Mucosa of rectum (tissue), 2 donors: ENCODE results near the gene PPM1D.

Experiments used
- H3K27ac ChIP-seq, 2 donors: one replicate each; pipeline ENCODE4 v1.7.0; 2013; ENCODE audit warnings: inconsistent platforms in 2 of 2, low read depth in 2 of 2, low read length in 2 of 2
- H3K27me3 ChIP-seq, 2 donors: one replicate each; pipeline ENCODE4 v1.7.0; 2013; ENCODE audit warnings: low read length in 2 of 2; ENCODE audit not compliant: control insufficient read depth in 2 of 2, insufficient read depth in 2 of 2
- H3K36me3 ChIP-seq, 2 donors: one replicate each; pipeline ENCODE4 v1.7.0; 2013; ENCODE audit warnings: low read length in 2 of 2; ENCODE audit not compliant: control insufficient read depth in 2 of 2, insufficient read depth in 2 of 2
- H3K4me1 ChIP-seq, 2 donors: one replicate each; pipeline ENCODE4 v1.7.0; 2013; ENCODE audit warnings: low read length in 2 of 2, mild to moderate bottlenecking in 1 of 2; ENCODE audit not compliant: control insufficient read depth in 2 of 2, insufficient read depth in 2 of 2
- H3K4me3 ChIP-seq, 2 donors: one replicate each; pipeline ENCODE4 v1.7.0; 2013; ENCODE audit warnings: low read length in 2 of 2
- H3K9ac ChIP-seq, 2 donors: one replicate each; pipeline ENCODE4 v1.7.0; 2013; ENCODE audit warnings: low read length in 2 of 2, low read depth in 1 of 2, mild to moderate bottlenecking in 1 of 2
- H3K9me3 ChIP-seq, 2 donors: one replicate each; pipeline ENCODE4 v1.7.0; 2013; ENCODE audit warnings: low read length in 2 of 2; ENCODE audit not compliant: control insufficient read depth in 2 of 2
- donor health status: healthy.
- donor health status: Normal muscosa, but diverticular disease.

Gene PPM1D

DNA sequence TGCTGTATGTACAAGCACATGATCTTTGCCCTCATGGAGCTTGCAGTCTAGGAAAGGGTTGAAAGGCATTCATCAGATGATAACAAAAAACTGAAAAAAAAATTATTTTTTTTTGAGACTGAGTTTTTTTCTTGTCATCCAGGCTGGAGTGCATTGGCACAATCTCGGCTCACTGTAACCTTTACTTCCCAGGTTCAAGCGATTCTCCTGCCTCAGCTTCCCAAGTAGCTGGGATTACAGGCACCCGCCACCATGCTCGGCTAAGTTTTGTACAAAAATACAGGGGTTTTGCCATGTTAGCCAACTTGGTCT is 39.0 kb downstream of the PPM1D start:
- Histone ChIP-seq H3K27me3 (no peaks in the 10 kb centered on the region), H3K4me3 (no peak overlapping the region), H3K36me3 (peaks cover 21 to 23% of the 10 kb centered on the region in 2 donors), H3K4me1 (no peaks in the 10 kb centered on the region), H3K9me3 (no peaks in the 10 kb centered on the region), H3K9ac (no peak overlapping the region), H3K27ac (no peak overlapping the region)

DNA sequence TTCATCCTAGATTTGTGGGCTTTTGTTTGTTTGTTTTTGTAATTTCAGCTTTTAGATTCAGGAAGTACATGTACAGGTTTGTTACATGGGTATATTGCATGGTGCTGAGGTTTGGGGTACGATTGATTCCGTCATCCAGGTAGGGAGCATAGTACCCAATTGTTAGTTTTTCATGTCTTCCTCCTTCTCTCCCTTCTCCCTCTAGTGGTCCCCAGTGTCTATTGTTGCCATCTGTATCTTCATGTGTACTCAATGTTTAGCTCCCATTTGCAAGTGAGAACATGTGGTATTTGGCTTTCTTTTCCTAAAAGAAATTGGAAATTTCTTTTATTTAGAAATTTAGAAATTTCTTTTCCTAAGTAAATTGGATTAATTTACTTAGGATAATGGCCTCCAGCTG is 40.5 kb downstream of the PPM1D start:
- Histone ChIP-seq H3K36me3 (peaks cover 11 to 20% of the 10 kb centered on the region in 2 donors), H3K4me1 (no peaks in the 10 kb centered on the region), H3K4me3 (no peak overlapping the region), H3K9me3 (no peaks in the 10 kb centered on the region), H3K27ac (no peak overlapping the region), H3K27me3 (no peaks in the 10 kb centered on the region), H3K9ac (no peak overlapping the region)

DNA sequence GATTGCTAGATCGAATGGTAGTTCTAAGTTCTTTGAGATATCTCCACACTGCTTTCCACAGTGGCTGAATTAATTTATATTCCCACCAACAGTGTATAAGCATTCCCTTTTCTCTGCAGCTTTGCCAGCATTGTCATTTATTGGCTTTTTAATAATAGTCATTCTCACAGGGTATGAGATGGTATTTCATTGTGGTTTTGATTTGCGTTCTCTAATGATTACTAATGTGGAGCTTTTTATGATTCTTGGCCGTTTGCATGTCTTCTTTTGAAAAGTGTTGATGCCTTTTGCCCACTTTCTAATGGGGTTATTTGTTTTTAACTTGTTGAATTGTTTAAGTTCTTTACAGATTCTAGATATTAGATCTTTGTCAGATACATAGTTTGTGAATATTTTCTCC is 41.1 kb downstream of the PPM1D start:
- H3K9ac ChIP-seq: no peak overlapping the region

DNA sequence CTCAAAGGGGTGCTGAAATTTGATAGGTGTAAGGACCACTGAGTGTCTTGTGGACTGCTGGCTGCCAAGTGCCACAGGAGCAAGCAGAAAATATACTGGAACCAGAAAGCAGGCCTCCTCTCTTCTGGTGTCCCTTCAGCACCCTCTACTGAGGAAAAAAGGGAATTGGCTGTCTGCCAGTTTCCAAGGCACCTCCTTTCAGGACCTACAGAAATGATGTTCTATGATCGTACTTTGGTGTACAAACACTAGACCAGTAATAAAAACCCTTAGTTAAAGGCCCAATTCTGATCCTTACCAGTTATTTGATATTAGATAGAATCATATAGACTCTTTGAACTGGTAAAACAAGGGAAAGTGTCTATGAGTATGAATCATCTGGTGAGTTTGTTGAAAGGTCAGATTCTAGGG is 41.8 kb downstream of the PPM1D start:
- H3K27me3 ChIP-seq: no peaks in the 10 kb centered on the region
- H3K4me1 ChIP-seq: no peaks in the 10 kb centered on the region
- H3K4me3 ChIP-seq: no peak overlapping the region
- H3K9ac ChIP-seq: no peak overlapping the region
- no peak overlapping the region for H3K27ac ChIP-seq
- H3K36me3 ChIP-seq: peaks cover 6 to 12% of the 10 kb centered on the region in 2 donors
- H3K9me3 ChIP-seq: no peaks in the 10 kb centered on the region

More for the DNA sequence above, 41.1 kb downstream of the PPM1D start:
- H3K9me3 ChIP-seq: no peaks in the 10 kb centered on the region
- H3K27ac ChIP-seq: no peak overlapping the region
- peaks cover 6 to 14% of the 10 kb centered on the region in 2 donors for H3K36me3 ChIP-seq
- H3K4me1 ChIP-seq: no peaks in the 10 kb centered on the region
- no peaks in the 10 kb centered on the region for H3K27me3 ChIP-seq
- no peak overlapping the region for H3K4me3 ChIP-seq

DNA sequence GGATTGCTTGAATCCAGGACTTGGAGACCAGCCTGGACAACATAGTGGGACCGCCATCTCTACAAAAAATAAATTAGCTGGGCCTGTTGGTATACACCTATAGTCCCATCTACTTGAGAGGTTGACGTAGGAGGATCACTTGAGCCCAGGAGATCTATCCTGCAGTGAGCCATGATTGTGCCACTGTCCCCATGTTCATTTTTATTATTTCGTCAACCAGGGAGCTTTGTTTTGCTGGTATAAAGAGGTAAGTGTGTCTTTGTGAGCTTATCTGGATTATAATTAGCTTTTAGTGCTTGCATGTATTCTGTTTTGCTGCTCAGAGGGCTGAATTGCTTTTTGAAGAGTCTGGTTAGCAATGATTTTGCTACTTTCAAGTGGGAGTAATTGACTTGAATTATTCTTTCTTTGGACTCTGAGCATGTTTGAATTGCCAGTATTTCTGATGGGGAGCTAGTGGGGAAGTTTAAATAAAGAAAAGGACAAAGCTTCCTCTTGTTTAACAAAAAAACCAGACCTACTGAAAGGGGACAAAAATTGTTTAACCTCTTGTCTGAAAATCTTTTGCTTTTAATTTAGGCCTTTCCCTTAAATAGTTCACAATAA is 46.0 kb downstream of the PPM1D start:
- Histone ChIP-seq H3K27me3 (no peaks in the 10 kb centered on the region), H3K36me3 (peaks cover 12 to 26% of the 10 kb centered on the region in 2 donors), H3K9ac (no peak overlapping the region), H3K4me1 (no peaks in the 10 kb centered on the region), H3K27ac (no peak overlapping the region), H3K4me3 (no peak overlapping the region), H3K9me3 (no peaks in the 10 kb centered on the region)

DNA sequence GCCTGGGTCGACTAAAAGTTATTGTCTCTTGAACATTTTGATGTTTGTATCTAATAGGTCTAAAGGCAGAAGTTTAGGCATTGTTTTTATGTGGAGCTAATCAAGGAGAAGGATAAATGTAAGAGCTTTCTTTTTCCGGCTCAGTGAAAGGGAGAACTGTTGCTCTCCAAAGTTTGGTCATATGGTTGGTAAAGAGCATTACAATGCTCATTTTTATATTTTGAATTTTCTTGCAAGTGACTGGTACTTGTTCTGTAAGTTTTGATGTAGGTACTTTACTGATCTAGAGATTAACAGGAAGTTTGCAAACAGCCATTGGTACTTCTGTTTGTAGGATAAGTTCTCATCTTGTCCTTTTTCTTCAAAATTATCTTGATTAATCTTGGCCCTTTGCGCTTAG is 46.7 kb downstream of the PPM1D start:
- no peaks in the 10 kb centered on the region for H3K4me1 ChIP-seq
- no peaks in the 10 kb centered on the region for H3K27me3 ChIP-seq
- H3K36me3 ChIP-seq: peaks cover 12 to 26% of the 10 kb centered on the region in 2 donors
- no peak overlapping the region for H3K4me3 ChIP-seq
- no peak overlapping the region for H3K9ac ChIP-seq
- H3K9me3 ChIP-seq: no peaks in the 10 kb centered on the region
- H3K27ac ChIP-seq: no peak overlapping the region

DNA sequence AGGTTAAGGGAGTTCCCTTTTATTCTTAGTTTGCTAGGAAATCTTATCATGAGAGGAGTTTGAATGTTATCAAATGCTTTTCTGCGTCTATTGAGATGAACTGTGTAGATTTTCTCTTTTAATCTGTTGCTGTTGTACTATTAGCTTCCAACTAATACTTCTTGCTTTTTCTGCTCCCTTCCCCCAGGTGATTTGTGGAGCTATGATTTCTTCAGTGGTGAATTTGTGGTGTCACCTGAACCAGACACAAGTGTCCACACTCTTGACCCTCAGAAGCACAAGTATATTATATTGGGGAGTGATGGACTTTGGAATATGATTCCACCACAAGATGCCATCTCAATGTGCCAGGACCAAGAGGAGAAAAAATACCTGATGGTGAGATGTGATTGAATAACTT is 47.7 kb downstream of the PPM1D start:
- H3K36me3 ChIP-seq: peaks cover 12 to 26% of the 10 kb centered on the region in 2 donors
- H3K27ac ChIP-seq: no peak overlapping the region
- H3K27me3 ChIP-seq: no peaks in the 10 kb centered on the region

DNA sequence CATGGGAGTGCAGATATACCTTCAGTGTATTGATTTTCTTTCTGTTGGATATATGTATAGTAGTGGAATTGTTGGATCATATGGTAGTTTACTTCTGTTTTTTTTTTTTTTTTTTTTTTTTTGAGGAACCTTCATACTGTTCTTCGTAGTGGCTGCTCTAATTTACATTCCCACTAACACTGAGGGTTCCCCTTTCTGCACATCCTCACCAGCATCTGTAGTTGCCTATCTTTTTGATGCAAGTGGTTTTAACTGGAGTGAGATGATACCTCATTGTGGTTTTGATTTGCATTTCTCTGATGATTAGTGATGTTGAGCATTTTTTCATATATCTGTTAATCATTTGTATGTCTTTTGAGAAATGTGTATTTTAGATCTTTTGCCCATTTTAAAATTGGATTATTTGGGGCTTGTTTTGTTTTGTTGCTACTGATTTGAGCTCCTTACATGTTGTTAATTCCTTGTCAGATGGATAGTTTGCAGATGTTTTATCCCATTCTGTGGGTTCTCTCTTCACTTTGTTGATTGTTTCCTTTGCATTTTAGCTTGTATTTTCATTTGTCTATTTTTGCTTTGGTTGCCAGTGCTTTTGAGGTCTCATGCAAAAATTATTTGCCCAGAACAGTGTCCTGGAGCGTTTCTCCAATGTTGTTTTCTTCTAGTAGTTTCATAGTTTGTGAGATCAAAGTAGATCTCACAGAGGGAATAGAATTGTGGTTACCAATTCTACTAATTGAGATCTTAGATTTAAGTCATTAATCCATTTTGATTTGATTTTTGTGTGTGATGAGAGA is 52.7 kb downstream of the PPM1D start:
- no peaks in the 10 kb centered on the region for H3K27me3 ChIP-seq
- no peaks in the 10 kb centered on the region for H3K9me3 ChIP-seq
- H3K36me3 ChIP-seq: peaks cover 11 to 33% of the 10 kb centered on the region in 2 donors
- no peak overlapping the region for H3K4me3 ChIP-seq
- H3K4me1 ChIP-seq: no peaks in the 10 kb centered on the region
- H3K27ac ChIP-seq: no peak overlapping the region
- no peak overlapping the region for H3K9ac ChIP-seq

More for the DNA sequence above, 47.7 kb downstream of the PPM1D start:
- no peaks in the 10 kb centered on the region for H3K4me1 ChIP-seq
- no peaks in the 10 kb centered on the region for H3K9me3 ChIP-seq
- H3K9ac ChIP-seq: no peak overlapping the region
- no peak overlapping the region for H3K4me3 ChIP-seq

DNA sequence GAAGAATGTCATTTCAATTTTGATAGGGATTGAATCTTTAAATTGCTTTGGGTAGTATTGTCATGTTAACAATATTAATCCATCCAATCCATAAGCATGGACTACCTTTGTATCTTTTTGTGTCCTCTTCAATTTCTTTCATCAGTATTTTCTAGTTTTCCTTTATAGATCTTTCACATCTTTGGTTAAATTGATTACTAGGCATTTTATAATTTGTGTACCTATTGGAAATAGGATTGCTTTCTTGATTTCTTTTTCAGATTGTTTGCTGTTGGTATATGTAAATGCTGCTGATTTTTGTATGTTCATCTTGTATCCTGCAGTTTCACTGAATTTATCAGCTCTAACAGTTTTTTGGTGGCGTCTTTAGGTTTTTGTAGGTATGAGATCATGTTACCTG is 53.6 kb downstream of the PPM1D start:
- no peaks in the 10 kb centered on the region for H3K4me1 ChIP-seq
- no peak overlapping the region for H3K9ac ChIP-seq
- no peaks in the 10 kb centered on the region for H3K27me3 ChIP-seq
- peaks cover 11 to 24% of the 10 kb centered on the region in 2 donors for H3K36me3 ChIP-seq
- no peak overlapping the region for H3K27ac ChIP-seq
- H3K9me3 ChIP-seq: no peaks in the 10 kb centered on the region
- H3K4me3 ChIP-seq: no peak overlapping the region

DNA sequence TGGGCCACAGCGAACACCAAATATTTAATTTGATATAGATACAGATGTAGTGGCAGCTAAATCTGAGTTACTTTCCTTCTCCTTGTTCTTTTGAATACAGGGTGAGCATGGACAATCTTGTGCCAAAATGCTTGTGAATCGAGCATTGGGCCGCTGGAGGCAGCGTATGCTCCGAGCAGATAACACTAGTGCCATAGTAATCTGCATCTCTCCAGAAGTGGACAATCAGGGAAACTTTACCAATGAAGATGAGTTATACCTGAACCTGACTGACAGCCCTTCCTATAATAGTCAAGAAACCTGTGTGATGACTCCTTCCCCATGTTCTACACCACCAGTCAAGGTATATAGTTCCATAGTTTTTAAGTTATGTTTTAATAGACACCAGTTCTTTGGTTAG is 56.5 kb downstream of the PPM1D start:
- no peak overlapping the region for H3K9ac ChIP-seq
- H3K4me1 ChIP-seq: no peaks in the 10 kb centered on the region
- no peak overlapping the region for H3K27ac ChIP-seq
- no peak overlapping the region for H3K4me3 ChIP-seq
- H3K9me3 ChIP-seq: no peaks in the 10 kb centered on the region
- peaks cover 6 to 11% of the 10 kb centered on the region in 2 donors for H3K36me3 ChIP-seq
- no peaks in the 10 kb centered on the region for H3K27me3 ChIP-seq
